ENCODE measurements around the gene STAT2.

STAT2 gene

GRCh38 chr12:56389412-56389811, 29.5 kb upstream of the STAT2 start:
- no peak for TF ChIP-seq CTCF (IDR thresholded peaks at IDR 0.05; ENCODE audit: extremely low read depth, missing control alignments)
- no peak for DNase-seq (ENCODE audit: low spot score)

- no peak for TF ChIP-seq CTCF (IDR thresholded peaks at IDR 0.05; ENCODE audit: extremely low read depth, missing control alignments)
- DNase-seq (ENCODE audit: low spot score): no peak
These were observed 27.3 kb upstream of the STAT2 start for GRCh38 chr12:56387152-56387736.

GRCh38 chr12:56385873-56386272, 26.0 kb upstream of the STAT2 start:
- TF ChIP-seq CTCF (IDR thresholded peaks at IDR 0.05; ENCODE audit: extremely low read depth, missing control alignments): no peak
- no peak for DNase-seq (ENCODE audit: low spot score)

GRCh38 chr12:56382611-56383010, 22.7 kb upstream of the STAT2 start:
- no peak for TF ChIP-seq CTCF (IDR thresholded peaks at IDR 0.05; ENCODE audit: extremely low read depth, missing control alignments)
- no peak for DNase-seq (ENCODE audit: low spot score)

GRCh38 chr12:56377989-56378316, 18.0 kb upstream of the STAT2 start:
- no peak for TF ChIP-seq CTCF (IDR thresholded peaks at IDR 0.05; ENCODE audit: extremely low read depth, missing control alignments)
- DNase-seq (ENCODE audit: low spot score): no peak

GRCh38 chr12:56377310-56377988, 17.5 kb upstream of the STAT2 start:
- DNase-seq (ENCODE audit: low spot score): no peak
- no peak for TF ChIP-seq CTCF (IDR thresholded peaks at IDR 0.05; ENCODE audit: extremely low read depth, missing control alignments)

- no peak for TF ChIP-seq CTCF (IDR thresholded peaks at IDR 0.05; ENCODE audit: extremely low read depth, missing control alignments)
These were observed 15.9 kb upstream of the STAT2 start for GRCh38 chr12:56375598-56376434.

More at GRCh38 chr12:56375598-56376434, 15.9 kb upstream of the STAT2 start:
- DNase-seq (ENCODE audit: low spot score): peak; percentile 12
